CD4-positive, alpha-beta T cell treated with Interleukin-12 subunit alpha and Interleukin-12 subunit beta, for 1 hour (primary cell): Measurements from ENCODE around the gene FAM234A.

ENCODE experiments used
- DNase-seq: peaks from one replicate; pipeline ENCODE4 v3.0.0-alpha.2; 2020

The FAM234A gene

GRCh38 chr16:305916-306626, 71.5 kb downstream of the FAM234A start:
- no peak for DNase-seq

- DNase-seq, result no peak
Observed at GRCh38 chr16:306911-307370, 72.3 kb downstream of the FAM234A start.

GRCh38 chr16:307691-308312, 73.2 kb downstream of the FAM234A start:
- DNase-seq, result no peak

- no peak for DNase-seq
Observed at GRCh38 chr16:309476-309875, 74.9 kb downstream of the FAM234A start.

- DNase-seq, result no peak
Observed at GRCh38 chr16:311725-312124, 77.1 kb downstream of the FAM234A start.

- DNase-seq, result no peak
Observed at GRCh38 chr16:314351-314750, 79.7 kb downstream of the FAM234A start.

- no peak for DNase-seq
Observed at GRCh38 chr16:314795-315299, 80.2 kb downstream of the FAM234A start.
